Colonic mucosa (tissue), 4 donors: ENCODE measurements around the gene EFCAB12. TPM values are rescaled to one million over a fixed set of nuclear protein-coding genes. Genes with fewer than 3 reads are reported as not detected.

Source experiments
- DNase-seq: peaks from one replicate; pipeline ENCODE4 v3.0.0-alpha.2; 2020
- H3K27ac ChIP-seq: fragments of 200-600 bp; one replicate; pipeline ENCODE4 v1.8.0; 2021
- H3K27me3 ChIP-seq: fragments of 200-600 bp; one replicate; pipeline ENCODE4 v1.8.0; 2021
- H3K36me3 ChIP-seq: fragments of 200-600 bp; one replicate; pipeline ENCODE4 v1.8.0; 2021
- H3K4me1 ChIP-seq: fragments of 200-600 bp; one replicate; pipeline ENCODE4 v1.8.0; 2021; ENCODE audit warnings: mild to moderate bottlenecking
- H3K4me3 ChIP-seq: fragments of 200-600 bp; one replicate; pipeline ENCODE4 v1.8.0; 2021
- H3K9ac ChIP-seq, 2 donors: one replicate each; pipeline ENCODE4 v1.7.0; 2013; ENCODE audit warnings: control low read depth in 2 of 2, low read depth in 2 of 2, low read length in 2 of 2
- H3K9me3 ChIP-seq: fragments of 200-600 bp; one replicate; pipeline ENCODE4 v1.8.0; 2021
- CTCF ChIP-seq: fragments of 200-600 bp; IDR thresholded peaks from one replicate; pipeline ENCODE4 v1.8.0; 2022; ENCODE audit warnings: antibody characterized with exemption, mild to moderate bottlenecking
- intact Hi-C: fragments of 100-400 bp; cut with DNase I; formaldehyde crosslinking; loops from one replicate; pipeline ENCODE4 v1.14.1; 2022
- total RNA-seq, 2 donors: library from RNA; stranded (reverse); fragmentation: NEBNext Ultra II Directional in 1 of 2; extraction: Animal tissue kit (Norgen Biotek cat#: 25700) in 1 of 2; gene quantifications; one replicate each; pipeline ENCODE4 v1.2.1, GENCODE V29; 2021
- donor health status: healthy.
- donor health status: DM: no; HTN: no; CAD: no.
- donor health status: DM: no; HTN: no; CAD: no.

EFCAB12 gene
- total RNA-seq, 2 donors from 2014 or later = 0.16 to 0.47 TPM

DNA sequence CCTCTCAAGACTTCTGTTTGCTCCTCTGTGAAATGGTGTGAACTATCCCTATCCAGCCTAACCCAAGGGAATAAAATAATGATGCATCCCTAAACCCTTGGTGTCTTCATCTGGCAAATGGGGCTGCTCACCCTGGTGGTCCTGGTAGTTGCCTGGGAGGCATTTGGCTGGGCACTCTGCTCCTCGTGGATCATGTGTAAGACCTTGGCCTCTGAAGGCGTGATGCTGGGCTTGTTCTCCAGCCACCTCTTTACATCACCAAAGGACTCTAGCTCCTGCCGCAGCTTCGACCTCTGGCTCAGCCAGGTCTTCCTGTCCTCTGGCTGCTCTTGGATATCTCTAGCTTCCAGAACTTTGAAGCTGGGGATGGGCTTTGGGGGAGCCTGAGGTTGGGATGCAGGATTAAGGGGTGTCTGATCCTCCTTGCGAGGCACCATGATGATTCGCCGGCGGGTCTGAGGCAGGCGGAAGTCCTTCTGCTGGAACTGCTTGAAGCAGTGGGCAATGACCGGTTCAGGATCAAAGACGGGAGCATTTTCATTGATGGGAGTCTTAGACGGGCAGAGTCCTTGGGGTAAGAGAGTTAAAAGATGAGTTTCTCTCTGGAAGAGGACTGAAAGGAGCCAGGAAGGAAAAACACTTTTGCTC lies 7.1 kb downstream of the EFCAB12 start:
- Histone ChIP-seq H3K4me1 (no peaks in the 10 kb centered on the region), H3K27ac (no peak overlapping the region), H3K9ac (no peak overlapping the region), H3K36me3 (no peaks in the 10 kb centered on the region), H3K9me3 (no peaks in the 10 kb centered on the region), H3K27me3 (no peaks in the 10 kb centered on the region), H3K4me3 (no peak overlapping the region)
- no peak for TF ChIP-seq CTCF
- DNase-seq = no peak
- intact Hi-C loops = no loop called here

GRCh38 chr3:129419476-129419875 lies 9.0 kb downstream of the EFCAB12 start:
- Histone ChIP-seq H3K4me3 (no peak overlapping the region), H3K9me3 (no peaks in the 10 kb centered on the region), H3K27me3 (no peaks in the 10 kb centered on the region), H3K9ac (no peak overlapping the region), H3K27ac (no peak overlapping the region), H3K36me3 (no peaks in the 10 kb centered on the region), H3K4me1 (no peaks in the 10 kb centered on the region)
- no peak for TF ChIP-seq CTCF
- intact Hi-C loops = no loop called here
- no peak for DNase-seq

DNA sequence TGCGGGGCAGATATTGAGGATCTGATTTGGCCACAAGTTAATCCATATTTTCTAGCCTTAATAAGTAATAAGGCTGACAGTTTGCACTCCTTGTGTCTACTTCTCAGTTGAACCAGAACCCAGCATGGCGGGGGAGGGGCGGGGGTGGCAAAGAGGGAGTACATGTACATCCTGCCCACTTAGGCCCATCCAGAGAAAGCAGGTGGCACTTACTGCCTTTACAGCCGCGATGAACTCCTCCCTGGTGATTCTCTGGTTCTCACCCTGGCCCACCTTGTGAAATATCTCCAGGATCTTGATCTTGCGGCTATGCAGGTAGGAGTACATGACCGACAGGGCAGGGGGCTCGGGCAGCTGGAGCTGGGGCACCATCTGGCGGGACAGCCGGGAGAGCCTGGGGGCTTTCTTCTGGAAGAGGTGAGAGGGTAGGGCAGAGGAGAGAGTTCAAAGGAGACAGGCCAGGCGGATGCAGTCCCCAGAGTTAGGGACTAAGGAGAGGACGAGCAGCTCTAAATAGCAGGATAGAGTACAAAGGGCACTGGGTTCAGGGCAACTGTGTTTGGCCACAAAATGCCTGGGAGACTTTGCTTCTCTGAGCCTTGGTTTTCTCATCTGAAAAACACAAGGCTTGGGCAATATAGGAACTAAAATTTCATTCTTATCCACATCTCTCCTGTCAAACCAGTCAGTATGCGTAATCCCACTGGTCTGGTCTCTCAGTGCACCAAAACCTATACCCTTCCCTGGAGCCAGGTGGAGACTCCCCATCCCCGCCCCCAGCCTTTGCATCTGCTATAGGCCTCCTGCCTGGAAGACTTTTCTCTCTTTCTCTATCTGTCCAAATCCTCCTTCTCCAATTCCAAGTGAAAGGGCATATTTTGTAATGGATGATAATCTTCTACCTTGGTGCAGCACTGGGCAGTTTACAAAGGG lies 10.1 kb downstream of the EFCAB12 start:
- Histone ChIP-seq H3K27me3 (no peaks in the 10 kb centered on the region), H3K27ac (no peak overlapping the region), H3K4me3 (no peak overlapping the region), H3K36me3 (no peaks in the 10 kb centered on the region), H3K4me1 (no peaks in the 10 kb centered on the region), H3K9ac (no peak overlapping the region), H3K9me3 (no peaks in the 10 kb centered on the region)
- TF ChIP-seq CTCF = no peak
- intact Hi-C loops = no loop called here
- no peak for DNase-seq

GRCh38 chr3:129417326-129417725 lies 11.1 kb downstream of the EFCAB12 start:
- Histone ChIP-seq H3K36me3 (no peaks in the 10 kb centered on the region), H3K4me3 (no peak overlapping the region), H3K9ac (no peak overlapping the region), H3K9me3 (no peaks in the 10 kb centered on the region), H3K27me3 (no peaks in the 10 kb centered on the region), H3K4me1 (no peaks in the 10 kb centered on the region), H3K27ac (no peak overlapping the region)
- no peak for DNase-seq
- intact Hi-C loops = no loop called here
- no peak for TF ChIP-seq CTCF

DNA sequence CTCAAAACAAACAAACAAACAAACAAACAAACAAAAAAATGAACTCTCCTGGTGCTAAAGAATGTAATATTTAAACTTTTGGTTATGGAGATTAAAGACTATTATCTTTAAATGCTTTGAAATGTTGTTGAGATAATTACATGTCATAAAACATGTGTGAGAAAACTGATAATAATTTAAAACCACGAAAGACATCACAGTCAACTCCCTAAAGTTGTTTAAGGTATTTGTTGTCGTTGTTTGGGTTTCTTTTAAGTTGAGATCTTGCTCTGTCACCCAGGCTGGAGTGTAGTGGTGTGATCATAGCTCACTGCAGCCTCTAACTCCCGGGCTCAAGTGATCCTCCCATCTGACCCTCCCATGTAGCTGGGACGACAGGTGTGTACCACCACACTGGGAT lies 12.0 kb downstream of the EFCAB12 start:
- intact Hi-C loops = no loop called here
- no peak for DNase-seq

More for the DNA sequence above, 12.0 kb downstream of the EFCAB12 start:
- H3K4me1 ChIP-seq = no peaks in the 10 kb centered on the region
- H3K9me3 ChIP-seq = no peaks in the 10 kb centered on the region
- H3K36me3 ChIP-seq = no peaks in the 10 kb centered on the region
- H3K27ac ChIP-seq = no peak overlapping the region
- no peak overlapping the region for H3K9ac ChIP-seq
- TF ChIP-seq CTCF = no peak
- H3K4me3 ChIP-seq = no peak overlapping the region
- H3K27me3 ChIP-seq = no peaks in the 10 kb centered on the region
